ENCODE measurements around the gene EIF3F. TPM values are rescaled to one million over a fixed set of nuclear protein-coding genes. Genes with fewer than 3 reads are reported as not detected.

The EIF3F gene
- total and polyA plus RNA-seq, 9 of the 15 experiments (the other 6 are each of a cell fraction or from before 2014, with no cell fraction given), result 50.1 to 259 (median 135) TPM

GRCh38 chr11:7986768-7987559 is at the start of gene EIF3F (continued):
- no peak for TF ChIP-seq HBP1 (CRISPR knock-in tag; IDR thresholded peaks at IDR 0.05)
- no peak for TF ChIP-seq NELFE (IDR thresholded peaks at IDR 0.05; ENCODE audit: insufficient read depth, insufficient read length)
- peak; percentile 69; the same call in 1 of the 2 replicates for TF ChIP-seq RREB1 (CRISPR knock-in tag; IDR thresholded peaks at IDR 0.05)
- peak; percentile 41 for TF ChIP-seq HNRNPLL (IDR thresholded peaks at IDR 0.05; ENCODE audit: low read depth, low read length, poor library complexity, severe bottlenecking)
- TF ChIP-seq ZNF253 (CRISPR knock-in tag; conservative IDR thresholded peaks at IDR 0.05), result no peak
- TF ChIP-seq SP2 (IDR thresholded peaks at IDR 0.05; ENCODE audit: extremely low read depth, low read depth, low read length, poor library complexity, severe bottlenecking), result peak; percentile 4
- TF ChIP-seq ZNF76 (CRISPR knock-in tag; IDR thresholded peaks at IDR 0.05; ENCODE audit: borderline replicate concordance), result 0 out of 2 replicates have a peak, but pooled peaks have one; percentile 27
- TF ChIP-seq TCF3 (CRISPR knock-in tag; IDR thresholded peaks at IDR 0.05), result no peak
- TF ChIP-seq, protein P1, sequence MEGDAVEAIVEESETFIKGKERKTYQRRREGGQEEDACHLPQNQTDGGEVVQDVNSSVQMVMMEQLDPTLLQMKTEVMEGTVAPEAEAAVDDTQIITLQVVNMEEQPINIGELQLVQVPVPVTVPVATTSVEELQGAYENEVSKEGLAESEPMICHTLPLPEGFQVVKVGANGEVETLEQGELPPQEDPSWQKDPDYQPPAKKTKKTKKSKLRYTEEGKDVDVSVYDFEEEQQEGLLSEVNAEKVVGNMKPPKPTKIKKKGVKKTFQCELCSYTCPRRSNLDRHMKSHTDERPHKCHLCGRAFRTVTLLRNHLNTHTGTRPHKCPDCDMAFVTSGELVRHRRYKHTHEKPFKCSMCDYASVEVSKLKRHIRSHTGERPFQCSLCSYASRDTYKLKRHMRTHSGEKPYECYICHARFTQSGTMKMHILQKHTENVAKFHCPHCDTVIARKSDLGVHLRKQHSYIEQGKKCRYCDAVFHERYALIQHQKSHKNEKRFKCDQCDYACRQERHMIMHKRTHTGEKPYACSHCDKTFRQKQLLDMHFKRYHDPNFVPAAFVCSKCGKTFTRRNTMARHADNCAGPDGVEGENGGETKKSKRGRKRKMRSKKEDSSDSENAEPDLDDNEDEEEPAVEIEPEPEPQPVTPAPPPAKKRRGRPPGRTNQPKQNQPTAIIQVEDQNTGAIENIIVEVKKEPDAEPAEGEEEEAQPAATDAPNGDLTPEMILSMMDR (IDR thresholded peaks at IDR 0.05 in 2 of 3, conservative IDR thresholded peaks at IDR 0.05 in 1 of 3; ENCODE audit: insufficient read depth in 2 of 3, low read depth in 1 of 3, low read length in 3 of 3), result peak; percentile 76 to 87 (median 87)
- TF ChIP-seq TEAD4 (IDR thresholded peaks at IDR 0.05; ENCODE audit: low read length), result peak; percentile 87
- TF ChIP-seq TEAD4 (CRISPR knock-in tag; IDR thresholded peaks at IDR 0.05; ENCODE audit: borderline replicate concordance), result no peak
- TF ChIP-seq ELF1 (tag; IDR thresholded peaks at IDR 0.05), result peak; percentile 86
- no peak for TF ChIP-seq ZNF584 (CRISPR knock-in tag; IDR thresholded peaks at IDR 0.05; ENCODE audit: low read depth)
- no peak for TF ChIP-seq ATF1 (CRISPR knock-in tag; IDR thresholded peaks at IDR 0.05)
- peak; percentile 95 for TF ChIP-seq ATF1 (tag; IDR thresholded peaks at IDR 0.05)
- TF ChIP-seq SPI1 (IDR thresholded peaks at IDR 0.05; ENCODE audit: borderline replicate concordance, low read depth, low read length), result no peak
- no peak for TF ChIP-seq CGGBP1 (CRISPR knock-in tag; IDR thresholded peaks at IDR 0.05)
- no peak for TF ChIP-seq GABPB2 (CRISPR knock-in tag; conservative IDR thresholded peaks at IDR 0.05)
- no peak for TF ChIP-seq ZNF140 (CRISPR knock-in tag; IDR thresholded peaks at IDR 0.05)

Data from K562 (cell line).